ENCODE measurements around the gene GOLIM4.

Gene GOLIM4

GRCh38 chr3:168100777-168101492, 5.2 kb upstream of the GOLIM4 start:
- DNase-seq (ENCODE audit: low read depth in 2 of 2), result no peak

GRCh38 chr3:168097381-168097780, 1.7 kb upstream of the GOLIM4 start:
- DNase-seq (ENCODE audit: low read depth in 2 of 2), result no peak

DNA sequence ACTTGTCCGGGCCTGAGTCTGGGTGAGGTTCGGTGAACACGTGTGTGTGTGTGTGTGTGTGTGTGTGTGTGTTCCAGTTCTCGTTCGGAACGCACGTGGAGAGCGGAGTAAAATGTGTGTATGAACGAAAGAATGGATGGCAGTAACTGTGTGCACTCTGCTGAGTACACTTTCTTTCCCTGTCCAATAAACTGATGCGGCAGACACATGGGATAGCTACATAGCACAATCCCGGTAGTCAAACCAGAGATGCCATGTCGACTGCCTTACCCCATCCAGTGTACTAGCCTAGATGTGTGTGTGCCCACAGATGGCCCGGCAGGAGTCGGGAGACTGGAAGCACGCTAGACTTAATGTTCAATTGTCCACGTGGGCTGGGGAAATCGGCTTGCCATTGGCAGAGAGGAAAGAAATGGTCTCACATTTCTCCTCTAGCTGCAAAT, 507 bp upstream of the GOLIM4 start:
- DNase-seq (ENCODE audit: low read depth in 2 of 2), result no peak

GRCh38 chr3:168094877-168095610, 680 bp downstream of the GOLIM4 start:
- DNase-seq (ENCODE audit: low read depth in 2 of 2), result no peak

- DNase-seq (ENCODE audit: low read depth in 2 of 2), result no peak
These were observed 1.2 kb downstream of the GOLIM4 start for GRCh38 chr3:168094580-168094876.

DNA sequence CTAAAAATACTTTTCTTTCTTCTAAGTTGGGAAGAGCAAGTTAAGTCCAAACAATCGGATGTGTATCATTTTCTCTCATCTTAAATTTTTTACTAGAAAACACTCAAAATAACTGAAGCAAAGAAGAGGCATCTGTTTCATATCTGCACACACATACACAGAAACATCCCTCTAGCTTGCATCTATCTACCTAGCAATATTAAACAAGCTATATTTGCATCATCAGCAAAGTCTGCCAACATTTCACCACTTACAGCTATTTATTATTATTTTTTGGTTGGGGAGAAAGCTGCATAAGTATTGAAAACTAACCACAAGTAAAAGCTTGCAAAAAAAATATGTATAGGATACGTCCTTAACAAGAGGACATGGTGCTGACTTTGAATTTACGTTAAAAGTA, 1.9 kb downstream of the GOLIM4 start:
- DNase-seq (ENCODE audit: low read depth in 2 of 2), result no peak

DNA sequence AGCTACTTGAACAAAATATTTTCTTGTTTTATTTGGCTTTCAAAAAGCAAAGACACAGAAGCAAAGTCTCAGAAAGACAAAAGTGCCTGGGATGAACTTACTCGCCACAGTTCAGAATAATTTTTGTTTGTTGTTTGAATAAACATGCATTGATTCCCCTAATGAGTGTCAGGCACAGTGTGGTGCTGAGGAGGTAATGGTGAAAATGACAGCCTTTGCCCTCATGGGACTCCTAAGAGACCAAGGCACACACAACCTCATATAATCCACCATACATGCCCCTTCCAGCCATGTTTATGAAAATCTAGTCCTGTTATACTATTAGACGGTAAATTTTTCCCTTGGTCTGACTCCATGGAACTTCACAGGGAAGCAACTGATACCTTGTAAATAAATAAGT, 2.5 kb downstream of the GOLIM4 start:
- no peak for DNase-seq (ENCODE audit: low read depth in 2 of 2)

- DNase-seq (ENCODE audit: low read depth in 2 of 2), result no peak
These were observed 3.8 kb downstream of the GOLIM4 start for GRCh38 chr3:168091941-168092340.

- DNase-seq (ENCODE audit: low read depth in 2 of 2), result no peak
These were observed 4.3 kb downstream of the GOLIM4 start for GRCh38 chr3:168091302-168091858.

DNA sequence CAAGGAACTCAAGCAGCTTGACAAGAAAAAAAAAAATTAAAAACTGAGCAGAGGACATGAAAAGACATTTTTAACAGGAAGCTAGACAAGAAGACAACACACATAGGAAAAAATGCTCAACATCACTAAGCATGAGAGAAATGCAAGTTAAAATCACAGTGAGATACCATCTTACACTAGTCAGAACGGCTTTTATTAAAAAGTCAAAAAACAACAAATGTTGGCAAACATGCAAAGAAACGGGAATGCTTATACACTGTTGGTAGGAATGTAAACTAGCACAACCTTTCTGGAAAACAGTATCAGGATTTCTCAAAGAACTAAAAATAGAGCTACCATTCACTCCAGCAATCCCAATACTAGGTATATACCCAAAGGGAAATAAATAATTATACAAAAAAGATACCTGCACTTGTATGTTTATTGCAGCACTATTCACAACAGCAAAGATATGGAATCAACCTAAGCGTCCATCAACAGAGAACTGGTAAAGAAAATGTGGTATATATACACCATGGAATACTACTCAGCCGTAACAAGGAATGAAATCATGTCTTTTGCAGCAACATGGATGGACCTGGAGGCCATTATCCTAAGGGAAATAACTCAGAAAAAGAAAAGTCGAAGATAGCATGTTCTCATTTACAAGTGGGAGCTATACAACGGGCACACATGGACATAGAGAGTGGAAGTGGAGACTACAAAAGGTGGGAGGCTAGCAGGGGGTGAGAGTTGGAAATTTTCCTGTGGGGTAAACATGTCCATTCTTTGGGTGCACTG, 5.2 kb downstream of the GOLIM4 start:
- DNase-seq (ENCODE audit: low read depth in 2 of 2), result no peak

DNA sequence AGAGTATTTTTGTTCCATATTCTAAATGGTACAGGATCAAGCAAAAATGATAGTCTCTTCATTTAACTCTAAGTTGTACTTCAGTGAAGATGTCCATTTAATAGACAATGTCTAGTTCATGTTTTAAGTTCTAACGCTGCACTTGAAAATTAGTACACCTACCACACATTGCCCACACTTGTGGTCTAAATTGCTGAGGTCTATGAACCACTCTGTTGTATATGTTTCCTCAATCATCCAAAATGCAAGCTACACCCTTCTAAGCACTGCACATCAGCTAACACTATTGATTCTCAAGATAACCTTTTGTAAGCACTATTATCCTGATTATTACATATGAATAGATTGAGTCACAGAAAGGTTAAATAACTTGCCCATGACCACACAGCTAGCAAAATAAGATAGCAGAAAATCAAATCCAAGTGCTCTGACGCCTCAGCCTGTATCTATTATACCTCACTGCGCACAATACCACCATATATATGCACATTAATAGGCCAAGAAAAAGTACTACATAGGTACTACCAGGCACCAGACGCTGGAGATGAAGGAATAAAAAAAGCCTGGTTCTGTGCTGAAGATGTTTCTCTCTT, 6.4 kb downstream of the GOLIM4 start:
- no peak for DNase-seq (ENCODE audit: low read depth in 2 of 2)

DNA sequence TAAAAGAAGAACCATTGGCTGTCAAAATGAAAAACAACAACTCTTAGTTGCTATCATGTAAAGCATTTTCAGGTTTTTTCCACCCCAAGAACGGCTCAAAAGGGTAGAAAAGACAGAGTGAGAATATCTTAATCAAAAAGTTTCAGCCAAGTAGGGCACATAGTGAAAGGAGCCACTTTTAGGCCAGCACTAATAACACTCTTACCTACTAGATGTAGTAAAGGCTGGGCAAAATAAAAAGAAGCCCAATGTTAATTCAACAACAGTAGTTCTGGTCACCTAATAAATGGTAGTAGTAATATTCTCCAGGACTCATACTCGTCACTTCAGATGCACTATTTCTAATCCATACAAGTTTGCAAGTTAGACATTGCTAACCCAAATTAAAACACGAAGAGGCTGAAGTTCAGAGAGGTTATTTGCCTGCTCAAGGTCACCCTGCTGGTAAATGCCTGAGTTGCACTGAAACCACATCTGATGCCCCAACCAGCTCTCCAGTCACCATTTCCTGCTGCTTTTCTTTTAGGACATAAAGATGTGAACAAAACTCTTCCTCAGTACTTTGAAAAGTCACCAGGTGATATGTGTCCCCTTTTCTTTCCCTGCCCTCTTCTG, 7.5 kb downstream of the GOLIM4 start:
- no peak for DNase-seq (ENCODE audit: low read depth in 2 of 2)

GRCh38 chr3:168087539-168087938, 8.2 kb downstream of the GOLIM4 start:
- DNase-seq (ENCODE audit: low read depth in 2 of 2), result no peak

DNA sequence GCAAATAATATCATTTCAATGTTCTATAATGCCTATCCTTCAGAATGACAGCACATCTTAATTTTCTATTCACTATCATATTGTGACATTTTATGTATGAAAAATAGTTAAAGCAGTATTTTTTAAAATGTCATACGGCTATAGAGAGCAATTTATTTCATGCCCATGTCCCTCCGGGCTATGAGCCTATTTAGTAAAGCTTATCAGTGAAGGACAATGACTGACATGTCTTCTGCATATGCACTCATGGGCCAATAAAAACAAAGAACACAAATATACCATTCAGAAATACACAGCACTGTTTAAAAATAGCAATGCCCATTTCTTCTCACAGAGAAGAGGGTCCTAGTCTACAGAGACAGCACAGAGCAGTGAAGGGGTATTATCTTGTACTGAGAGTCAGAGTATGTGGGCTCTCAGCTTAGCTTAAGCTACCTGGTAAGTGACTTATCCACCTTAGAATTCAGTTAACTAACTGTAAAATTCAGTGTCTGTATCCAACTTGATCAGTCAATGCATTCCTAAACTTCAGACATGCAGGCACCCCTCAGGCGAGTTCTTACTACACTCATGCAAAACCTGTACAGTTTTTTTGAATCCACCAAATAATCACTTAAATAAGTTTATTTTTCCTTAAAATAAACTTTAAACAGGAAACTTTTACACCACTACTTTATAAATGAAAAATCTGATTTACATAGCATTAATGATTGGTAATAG, 9.0 kb downstream of the GOLIM4 start:
- no peak for DNase-seq (ENCODE audit: low read depth in 2 of 2)

DNA sequence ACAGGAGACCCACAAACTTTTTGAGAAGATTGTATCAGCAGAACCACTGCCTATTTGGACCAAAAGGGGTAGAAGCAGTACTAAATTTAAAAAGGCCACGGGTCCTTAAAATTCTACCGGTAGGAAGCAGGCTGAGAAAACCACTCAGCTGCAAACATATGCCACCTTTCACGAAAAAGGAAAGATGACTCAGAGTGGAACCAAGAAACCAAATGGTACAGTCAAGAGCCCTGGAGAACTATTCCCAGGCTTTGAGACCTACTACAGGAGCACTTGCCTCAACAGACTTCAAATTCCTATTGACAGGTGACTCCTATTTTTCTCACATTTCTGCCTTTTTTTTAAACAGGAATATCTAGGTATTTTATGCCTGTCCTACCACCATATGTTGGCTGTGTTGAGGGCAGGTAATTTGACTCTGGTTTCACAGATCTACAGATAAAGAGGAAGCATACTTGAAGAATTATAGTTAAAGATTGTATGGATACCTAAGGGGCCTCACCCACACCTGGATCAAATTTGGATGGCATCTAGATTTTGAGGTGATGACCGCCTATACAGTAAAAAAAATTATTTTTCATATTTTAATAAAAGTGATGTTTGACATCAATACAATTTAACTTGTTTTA, 10.1 kb downstream of the GOLIM4 start:
- DNase-seq (ENCODE audit: low read depth in 2 of 2), result no peak

- DNase-seq (ENCODE audit: low read depth in 2 of 2), result no peak
These were observed 11.8 kb downstream of the GOLIM4 start for GRCh38 chr3:168083906-168084305.

DNA sequence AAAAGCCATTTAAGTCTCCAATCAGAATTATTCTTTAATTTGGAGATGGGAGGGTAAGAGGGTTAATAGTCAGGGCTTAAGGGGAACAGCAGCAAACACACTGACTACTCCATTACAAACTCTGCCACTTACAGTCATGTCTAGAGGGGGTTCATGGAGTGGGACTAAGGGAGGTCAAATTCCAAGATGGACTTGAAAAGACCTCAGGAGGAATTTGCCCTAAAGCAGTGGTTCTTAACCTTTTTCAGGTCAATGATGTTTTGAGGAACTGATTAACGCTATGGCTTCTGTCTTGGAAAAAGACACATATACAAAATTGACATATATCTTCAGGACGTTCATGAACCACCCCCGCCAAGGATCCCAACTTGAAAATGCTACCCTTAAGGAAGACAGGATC, 13.9 kb downstream of the GOLIM4 start:
- DNase-seq (ENCODE audit: low read depth in 2 of 2), result no peak

DNA sequence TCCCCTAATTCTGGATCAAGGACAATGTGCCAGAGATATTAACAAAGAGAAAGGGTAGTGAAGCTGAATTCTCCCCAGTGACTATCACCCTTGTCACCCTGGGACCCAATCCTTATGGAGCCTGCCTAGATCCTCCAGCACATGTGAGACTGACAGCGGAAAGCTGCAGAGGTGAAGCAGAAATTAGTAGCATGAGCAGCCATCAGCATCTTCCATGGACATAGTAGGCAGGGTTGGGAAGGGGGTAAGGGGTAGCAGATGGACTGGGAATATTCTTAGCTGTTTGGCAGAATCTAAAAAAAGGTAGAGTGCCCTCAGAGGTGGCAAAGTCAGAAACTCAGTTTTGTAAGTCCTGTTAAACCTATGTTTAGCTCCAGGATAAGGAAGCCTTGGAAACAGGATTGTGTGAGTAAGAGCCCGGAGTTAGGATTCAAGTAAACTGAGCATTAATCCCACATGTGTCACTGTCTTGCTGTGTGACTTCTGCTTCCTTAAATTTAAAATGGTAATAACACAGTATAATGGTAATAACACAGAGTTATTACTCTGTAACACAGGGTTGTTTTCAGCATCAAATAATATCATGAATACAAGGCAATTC, 14.5 kb downstream of the GOLIM4 start:
- DNase-seq (ENCODE audit: low read depth in 2 of 2), result no peak

DNA sequence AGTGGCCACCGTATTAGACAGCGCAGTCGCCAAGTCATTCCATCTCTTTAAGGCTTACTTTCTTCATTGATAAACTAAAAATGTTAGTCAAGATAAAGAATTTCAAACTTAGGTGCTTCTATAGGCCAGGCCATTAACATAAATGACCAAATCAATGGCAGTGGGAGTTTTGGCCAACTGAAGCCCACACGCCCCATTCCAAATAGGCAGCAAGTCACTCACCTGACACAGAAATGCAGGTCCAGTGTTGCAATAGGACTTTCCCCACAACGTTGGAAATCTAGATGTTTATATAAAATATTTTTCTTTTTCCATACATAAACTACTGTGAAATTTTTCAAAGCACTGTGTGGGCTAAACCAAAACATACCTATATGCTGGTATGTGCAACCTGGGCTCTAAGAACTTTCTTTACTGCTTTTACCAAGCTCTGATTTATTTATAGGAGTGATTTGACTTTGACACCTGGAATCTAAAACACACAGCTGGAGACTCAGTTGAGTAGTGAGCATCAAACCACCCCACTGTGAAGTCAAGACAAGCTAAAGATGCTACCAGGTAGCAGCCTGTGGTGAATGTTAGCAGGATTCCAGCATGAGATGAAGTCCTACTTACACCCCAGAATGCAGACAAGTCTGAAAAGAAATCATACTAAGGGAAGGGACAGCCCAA, 15.1 kb downstream of the GOLIM4 start:
- no peak for DNase-seq (ENCODE audit: low read depth in 2 of 2)

DNA sequence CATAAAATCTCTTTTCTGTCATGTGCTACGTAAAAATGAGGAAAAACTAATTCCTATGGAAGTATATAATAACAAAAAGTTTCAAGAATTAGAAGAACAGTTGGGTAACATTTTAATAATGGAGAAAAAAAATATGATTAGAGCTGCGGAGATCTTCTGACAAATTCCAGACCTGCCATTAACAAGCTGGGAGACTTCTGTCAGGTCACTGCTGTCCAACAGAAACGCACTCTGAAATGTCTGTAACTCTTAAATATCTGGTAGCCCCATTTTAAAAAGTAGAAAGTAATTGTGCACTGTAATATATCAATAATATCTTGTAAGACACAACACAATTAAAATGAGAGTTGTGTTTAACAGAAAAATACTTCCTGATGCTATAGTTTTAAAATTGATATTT, 15.7 kb downstream of the GOLIM4 start:
- DNase-seq (ENCODE audit: low read depth in 2 of 2), result no peak

Measured in stimulated activated CD4-positive, alpha-beta T cell treated with anti-CD3 and anti-CD28 coated beads, Interleukin-1b, Interleukin-23, amount 100 ng/mL, for 1 hour (primary cell).